ENCODE measurements around the gene IL6R. TPM values are rescaled to one million over a fixed set of nuclear protein-coding genes. Genes with fewer than 3 reads are reported as not detected.
A peak's percentile ranks its signal among the peaks of the same experiment; 100 is the strongest.

IL6R gene
- total RNA-seq, 4 donors from 2014 or later = 56.1 to 140 (median 100) TPM

DNA sequence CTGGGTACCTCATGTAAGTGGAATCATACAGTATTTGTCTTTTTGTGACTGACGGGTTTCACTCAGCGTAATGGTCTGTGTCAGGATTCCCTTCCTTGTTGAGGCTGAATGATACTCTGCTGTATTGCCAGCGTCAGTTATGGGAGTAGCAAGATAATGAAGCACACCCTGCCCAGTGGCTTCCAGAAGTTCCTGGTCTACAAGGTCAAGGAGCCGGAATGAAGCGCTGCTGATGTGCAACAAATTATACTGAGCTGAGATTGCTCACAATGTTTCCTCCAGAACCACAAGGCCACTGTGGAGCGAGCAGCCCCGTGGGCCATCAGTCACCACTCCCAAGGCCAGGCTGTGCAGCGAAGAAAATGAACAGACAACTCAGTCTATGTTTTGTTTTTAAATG lies 72.9 kb downstream of the IL6R start:
- no peak overlapping the region for H3K4me3 ChIP-seq
- H3K4me1 ChIP-seq = peaks cover 0 to 17% (median 0%) of the 10 kb centered on the region in 4 donors
- DNase-seq = peak in 2 of 3 donors; percentile 66 to 84
- peak overlapping the region in 3 of 4 donors; percentile 56 to 89 (median 81) for H3K27ac ChIP-seq
- no peaks in the 10 kb centered on the region for H3K36me3 ChIP-seq
- no peaks in the 10 kb centered on the region for H3K27me3 ChIP-seq
- no peaks in the 10 kb centered on the region for H3K9me3 ChIP-seq
- TF ChIP-seq POLR2A (IDR thresholded peaks at IDR 0.05) = peak; percentile 43 to 72
- TF ChIP-seq, protein P1, sequence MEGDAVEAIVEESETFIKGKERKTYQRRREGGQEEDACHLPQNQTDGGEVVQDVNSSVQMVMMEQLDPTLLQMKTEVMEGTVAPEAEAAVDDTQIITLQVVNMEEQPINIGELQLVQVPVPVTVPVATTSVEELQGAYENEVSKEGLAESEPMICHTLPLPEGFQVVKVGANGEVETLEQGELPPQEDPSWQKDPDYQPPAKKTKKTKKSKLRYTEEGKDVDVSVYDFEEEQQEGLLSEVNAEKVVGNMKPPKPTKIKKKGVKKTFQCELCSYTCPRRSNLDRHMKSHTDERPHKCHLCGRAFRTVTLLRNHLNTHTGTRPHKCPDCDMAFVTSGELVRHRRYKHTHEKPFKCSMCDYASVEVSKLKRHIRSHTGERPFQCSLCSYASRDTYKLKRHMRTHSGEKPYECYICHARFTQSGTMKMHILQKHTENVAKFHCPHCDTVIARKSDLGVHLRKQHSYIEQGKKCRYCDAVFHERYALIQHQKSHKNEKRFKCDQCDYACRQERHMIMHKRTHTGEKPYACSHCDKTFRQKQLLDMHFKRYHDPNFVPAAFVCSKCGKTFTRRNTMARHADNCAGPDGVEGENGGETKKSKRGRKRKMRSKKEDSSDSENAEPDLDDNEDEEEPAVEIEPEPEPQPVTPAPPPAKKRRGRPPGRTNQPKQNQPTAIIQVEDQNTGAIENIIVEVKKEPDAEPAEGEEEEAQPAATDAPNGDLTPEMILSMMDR (IDR thresholded peaks at IDR 0.05) = no peak

DNA sequence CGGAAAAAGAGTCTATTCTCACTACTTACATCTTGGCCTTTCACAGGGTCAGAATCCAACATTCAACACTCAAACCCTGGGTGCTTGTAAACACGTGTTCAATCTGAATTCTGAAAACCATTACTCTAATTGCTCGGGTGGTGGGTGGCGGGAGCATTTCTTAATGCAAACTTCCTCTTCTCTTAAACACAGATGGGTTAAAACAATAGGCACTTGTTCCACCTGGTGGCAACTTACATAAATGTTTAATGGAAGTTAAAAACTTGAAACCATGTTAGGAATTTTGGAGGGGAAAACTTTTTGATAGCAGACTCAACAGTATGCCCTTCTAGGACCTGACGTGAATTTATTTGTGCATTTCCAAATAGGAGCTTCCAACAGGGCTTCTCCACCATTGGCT lies 73.5 kb downstream of the IL6R start:
- DNase-seq = no peak
- peak overlapping the region in 2 of 4 donors; percentile 81 to 89 for H3K27ac ChIP-seq
- H3K4me1 ChIP-seq = peaks cover 0 to 17% (median 0%) of the 10 kb centered on the region in 4 donors

DNA sequence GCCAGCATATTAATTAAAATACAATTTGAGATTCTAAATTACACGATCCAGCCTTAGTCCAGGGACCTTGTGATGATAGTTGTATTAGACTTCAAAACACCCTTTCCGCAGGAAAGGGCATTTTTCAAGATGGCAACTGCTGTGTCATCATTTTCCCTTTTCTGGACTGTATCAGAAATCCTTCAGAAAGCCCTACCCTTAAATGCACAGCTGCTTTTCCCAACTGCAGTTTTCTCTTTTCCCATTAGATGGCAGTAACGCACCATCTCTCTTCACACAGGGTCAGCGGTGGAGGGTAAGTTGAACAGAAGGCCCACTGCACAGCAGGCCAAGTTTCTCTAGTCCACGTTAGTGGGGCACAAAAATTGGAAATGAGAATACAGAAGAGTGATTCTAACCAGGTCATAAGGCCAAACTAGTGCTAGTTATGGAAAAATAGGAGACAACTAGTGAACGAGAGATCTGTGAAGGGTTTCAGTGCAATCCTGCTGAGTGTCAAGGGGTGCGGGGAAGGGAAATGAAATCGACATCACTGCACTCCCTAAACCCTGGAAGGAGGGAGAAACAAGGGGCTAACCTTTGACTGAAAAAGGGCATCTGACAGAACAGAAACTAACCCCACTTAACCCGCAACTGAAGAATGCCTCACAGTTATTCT lies 74.8 kb downstream of the IL6R start:
- Histone ChIP-seq H3K4me3 (no peak overlapping the region), H3K27me3 (no peaks in the 10 kb centered on the region), H3K36me3 (no peaks in the 10 kb centered on the region), H3K9me3 (no peaks in the 10 kb centered on the region), H3K4me1 (peaks cover 0 to 6% (median 0%) of the 10 kb centered on the region in 4 donors), H3K27ac (no peak overlapping the region)
- TF ChIP-seq POLR2A (IDR thresholded peaks at IDR 0.05) = no peak
- TF ChIP-seq, protein P1 (IDR thresholded peaks at IDR 0.05) = peak; percentile 90 to 98 (median 96)
- DNase-seq = peak in 2 of 3 donors; percentile 64 to 83

More for the DNA sequence above, 73.5 kb downstream of the IL6R start:
- TF ChIP-seq, protein P1 (IDR thresholded peaks at IDR 0.05) = peak in 3 of 6 experiments; percentile 51 to 60 (median 54)
- TF ChIP-seq POLR2A (IDR thresholded peaks at IDR 0.05) = no peak
- Histone ChIP-seq H3K36me3 (no peaks in the 10 kb centered on the region), H3K9me3 (no peaks in the 10 kb centered on the region), H3K4me3 (no peak overlapping the region), H3K27me3 (no peaks in the 10 kb centered on the region)

DNA sequence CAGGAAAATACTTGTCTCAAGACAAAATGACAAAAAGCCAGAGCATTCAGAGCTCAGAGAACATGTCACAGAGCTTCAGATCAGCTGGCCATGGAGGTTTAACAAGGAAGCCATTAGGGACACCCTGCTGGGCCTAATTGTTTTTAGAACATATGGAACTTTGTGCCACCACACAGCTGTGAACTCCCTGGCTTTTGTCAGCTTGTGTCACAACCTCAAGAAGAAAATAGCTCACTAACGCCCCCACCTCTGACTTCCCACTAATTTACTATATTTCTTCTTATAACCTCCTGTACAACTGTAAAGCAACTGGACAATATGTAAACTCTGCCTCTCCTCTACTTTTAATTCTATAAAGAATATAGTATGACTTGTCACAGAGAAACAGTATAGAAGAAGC lies 75.9 kb downstream of the IL6R start:
- H3K4me1 ChIP-seq = peaks cover 0 to 5% (median 0%) of the 10 kb centered on the region in 4 donors
- H3K27ac ChIP-seq = no peak overlapping the region
- no peak for DNase-seq
- H3K36me3 ChIP-seq = no peaks in the 10 kb centered on the region
- no peaks in the 10 kb centered on the region for H3K9me3 ChIP-seq
- no peak for TF ChIP-seq POLR2A (IDR thresholded peaks at IDR 0.05)
- TF ChIP-seq, protein P1 (IDR thresholded peaks at IDR 0.05) = no peak
- no peaks in the 10 kb centered on the region for H3K27me3 ChIP-seq
- H3K4me3 ChIP-seq = no peak overlapping the region

DNA sequence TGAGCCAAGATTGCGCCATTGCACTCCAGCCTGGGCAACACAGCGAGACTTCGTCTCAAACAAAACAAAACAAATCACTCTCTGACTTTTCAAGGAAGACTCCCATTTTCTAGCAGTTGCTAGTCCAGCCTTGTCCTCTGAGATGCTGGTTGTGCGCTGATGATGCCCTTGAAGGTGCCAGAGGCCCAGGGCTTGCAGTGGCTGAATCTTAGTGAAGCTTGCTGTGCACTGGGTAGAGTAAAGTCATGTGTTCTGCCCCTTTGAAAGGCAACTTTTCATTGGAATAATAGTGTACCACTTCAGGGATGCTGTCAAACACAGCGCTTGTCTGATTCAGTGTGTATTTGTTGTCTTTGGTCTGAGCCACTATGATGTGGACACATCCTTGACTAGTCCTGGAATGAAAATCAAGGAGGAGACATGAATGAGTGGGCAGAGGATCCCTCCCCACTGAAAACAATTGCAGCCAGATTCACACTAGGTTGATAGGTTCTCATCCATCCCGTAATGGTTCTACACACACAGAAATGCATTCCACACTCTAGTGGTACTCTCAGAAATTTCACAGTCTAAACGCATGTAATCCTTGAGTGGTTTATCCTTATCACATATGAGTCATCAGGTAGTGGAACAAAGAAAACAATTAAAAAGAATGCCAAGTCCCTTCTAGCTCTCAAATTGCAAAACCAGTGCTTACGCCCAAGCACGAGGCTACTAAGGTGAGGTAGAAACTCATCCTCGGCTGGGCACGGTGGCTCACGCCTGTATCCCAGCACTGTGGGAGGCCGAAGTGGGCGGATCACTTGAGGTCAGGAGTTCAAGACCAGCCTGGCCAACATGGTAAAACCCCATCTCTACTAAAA lies 79.0 kb downstream of the IL6R start:
- no peak for DNase-seq
- no peak overlapping the region for H3K4me3 ChIP-seq
- no peaks in the 10 kb centered on the region for H3K27me3 ChIP-seq
- peak overlapping the region in 1 of 4 donors; percentile 46 for H3K27ac ChIP-seq
- no peak for TF ChIP-seq POLR2A (IDR thresholded peaks at IDR 0.05)
- TF ChIP-seq, protein P1 (IDR thresholded peaks at IDR 0.05) = no peak
- H3K36me3 ChIP-seq = no peaks in the 10 kb centered on the region
- H3K4me1 ChIP-seq = no peaks in the 10 kb centered on the region
- H3K9me3 ChIP-seq = no peaks in the 10 kb centered on the region
